GM19193 (cell line): Measurements from ENCODE around the gene EME2.

Experiments used
- POLR2A ChIP-seq: IDR thresholded peaks from 4 replicates; pipeline ENCODE4 v1.6.1; 2011; ENCODE audit not compliant: insufficient read depth, insufficient read length; ENCODE audit errors: extremely low read depth

Gene EME2

DNA sequence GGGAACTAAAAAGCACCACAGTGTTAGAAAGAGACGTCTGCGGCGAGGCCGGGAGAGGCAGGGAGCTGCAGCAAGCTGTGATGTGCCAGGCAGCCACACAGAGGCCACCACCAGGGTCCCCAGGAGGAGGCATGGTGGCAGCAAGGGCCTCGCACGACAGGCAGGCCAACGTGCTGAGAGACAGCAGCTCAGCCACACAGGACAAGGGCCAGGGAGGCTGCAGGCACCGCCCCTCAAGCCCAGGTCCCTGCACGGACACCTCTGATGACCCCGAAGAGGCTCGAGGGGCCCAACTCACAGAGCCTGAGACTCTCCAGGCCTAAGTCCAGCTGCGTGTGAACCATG lies 48.3 kb downstream of the EME2 start:
- TF ChIP-seq POLR2A: no peak

DNA sequence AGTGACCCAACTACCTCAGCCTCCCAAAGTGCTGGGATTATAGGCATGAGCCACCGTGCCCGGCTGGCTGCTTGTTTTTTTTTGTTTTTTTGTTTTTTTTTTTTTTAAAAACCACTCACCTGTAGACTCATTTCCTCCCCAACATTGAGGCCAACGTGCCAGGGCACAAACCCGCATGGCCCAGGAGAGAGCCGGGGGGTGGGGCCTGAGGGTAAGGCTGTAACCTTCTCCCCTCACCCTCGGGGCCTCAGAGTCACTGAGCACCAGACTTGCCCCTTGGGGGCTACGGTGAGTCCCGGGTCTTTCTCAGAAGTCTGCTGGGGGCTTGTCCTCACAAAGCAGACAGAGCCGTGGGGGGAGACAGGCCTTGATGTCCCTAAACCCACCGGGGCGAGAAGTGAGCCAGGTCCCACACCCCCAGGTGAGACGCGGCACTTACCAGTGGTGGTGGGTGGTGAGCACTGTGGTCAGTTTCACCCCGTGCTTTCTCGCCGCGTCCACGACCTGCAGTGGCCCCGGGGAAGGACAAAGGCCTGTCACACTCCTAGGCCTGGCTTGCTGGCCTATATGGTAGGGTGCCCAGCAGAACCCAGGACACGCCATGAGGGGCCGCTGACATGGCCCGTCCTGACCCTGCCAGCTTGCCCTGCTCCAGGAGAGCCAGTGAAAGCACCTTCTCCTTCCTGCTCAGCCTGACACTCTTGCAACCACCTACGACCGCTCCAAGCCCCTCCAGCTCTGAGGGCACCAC lies 49.4 kb downstream of the EME2 start:
- TF ChIP-seq POLR2A: no peak

GRCh38 chr16:1822801-1823200 lies 50.2 kb downstream of the EME2 start:
- TF ChIP-seq POLR2A: no peak

DNA sequence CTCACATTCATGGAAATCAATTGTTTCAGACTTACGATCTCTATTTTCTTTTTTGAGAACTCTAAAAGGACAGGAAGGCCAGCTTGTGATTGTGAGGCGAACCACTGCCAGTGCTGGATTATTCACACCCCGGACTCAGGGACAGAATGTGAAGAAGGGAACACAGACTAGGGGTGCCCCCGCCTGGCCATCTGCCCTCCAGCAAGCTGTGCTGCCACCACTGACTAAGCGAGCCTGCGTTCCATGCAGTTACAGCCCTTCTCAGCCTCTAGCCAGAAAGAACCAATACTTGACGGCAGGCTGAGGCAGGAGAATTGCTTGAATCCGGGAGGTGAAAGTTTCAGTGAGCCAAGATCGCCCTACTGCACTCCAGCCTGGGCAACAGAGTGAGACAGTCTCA lies 51.2 kb downstream of the EME2 start:
- no peak for TF ChIP-seq POLR2A

DNA sequence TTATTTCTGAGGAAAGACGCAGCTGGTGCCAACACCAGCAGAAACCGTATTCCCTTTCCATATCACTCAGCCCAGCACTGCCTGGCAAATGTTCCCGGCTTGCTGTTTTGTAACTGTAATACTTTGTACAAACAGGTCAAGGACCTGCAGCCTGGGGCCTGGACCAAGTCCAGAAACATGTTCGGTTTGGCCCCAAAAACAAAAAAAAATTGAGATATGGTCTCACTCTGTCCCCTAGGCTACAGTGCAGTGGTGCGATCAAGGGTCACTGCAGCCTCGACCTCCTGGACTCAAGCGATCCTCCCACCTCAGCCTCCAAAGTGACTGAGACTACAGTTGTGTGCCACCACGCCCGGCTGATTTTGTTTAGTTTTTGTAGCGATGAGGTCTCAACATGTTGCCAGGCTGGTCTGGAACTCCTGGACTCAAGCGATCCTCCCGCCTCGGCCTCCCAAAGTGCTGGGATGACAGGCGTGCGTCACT lies 52.8 kb downstream of the EME2 start:
- no peak for TF ChIP-seq POLR2A
